ENCODE data around the gene BACH2.
A peak's percentile ranks its signal among the peaks of the same experiment; 100 is the strongest.

Gene BACH2

GRCh38 chr6:90278129-90278528 lies 18.5 kb downstream of the BACH2 start:
- TF ChIP-seq CTCF (IDR thresholded peaks at IDR 0.05; ENCODE audit: insufficient read depth, low read depth, low read length, missing control alignments): no peak

GRCh38 chr6:90277302-90278011 lies 19.2 kb downstream of the BACH2 start:
- no peak for TF ChIP-seq CTCF (IDR thresholded peaks at IDR 0.05; ENCODE audit: insufficient read depth, low read depth, low read length, missing control alignments)
- no peak overlapping the region for H3K4me3 ChIP-seq (ENCODE audit: low read depth, low read length)
- no peak for DNase-seq (ENCODE audit: low read depth)

More at GRCh38 chr6:90278129-90278528, 18.5 kb downstream of the BACH2 start:
- no peak for DNase-seq (ENCODE audit: low read depth)
- H3K4me3 ChIP-seq (ENCODE audit: low read depth, low read length): no peak overlapping the region

- H3K4me3 ChIP-seq (ENCODE audit: low read depth, low read length): no peak overlapping the region
- TF ChIP-seq CTCF (IDR thresholded peaks at IDR 0.05; ENCODE audit: insufficient read depth, low read depth, low read length, missing control alignments): peak; percentile 17
- peak; percentile 11 for DNase-seq (ENCODE audit: low read depth)
These were observed 22.1 kb downstream of the BACH2 start for GRCh38 chr6:90274451-90275030.

GRCh38 chr6:90273863-90274262 lies 22.8 kb downstream of the BACH2 start:
- TF ChIP-seq CTCF (IDR thresholded peaks at IDR 0.05; ENCODE audit: insufficient read depth, low read depth, low read length, missing control alignments): no peak
- DNase-seq (ENCODE audit: low read depth): no peak
- no peak overlapping the region for H3K4me3 ChIP-seq (ENCODE audit: low read depth, low read length)

- no peak for DNase-seq (ENCODE audit: low read depth)
- no peak for TF ChIP-seq CTCF (IDR thresholded peaks at IDR 0.05; ENCODE audit: insufficient read depth, low read depth, low read length, missing control alignments)
These were observed 23.7 kb downstream of the BACH2 start for GRCh38 chr6:90272895-90273294.

GRCh38 chr6:90271831-90272230 lies 24.8 kb downstream of the BACH2 start:
- H3K4me3 ChIP-seq (ENCODE audit: low read depth, low read length): no peak overlapping the region
- TF ChIP-seq CTCF (IDR thresholded peaks at IDR 0.05; ENCODE audit: insufficient read depth, low read depth, low read length, missing control alignments): no peak
- no peak for DNase-seq (ENCODE audit: low read depth)

More at GRCh38 chr6:90272895-90273294, 23.7 kb downstream of the BACH2 start:
- no peak overlapping the region for H3K4me3 ChIP-seq (ENCODE audit: low read depth, low read length)
